NCI-H2196 (cell line): ENCODE results near the gene SCRN2.

Source experiments
- DNase-seq: peaks from one replicate; lab custom pipeline; 2025; ENCODE audit not compliant: unreplicated experiment; lab: John Stamatoyannopoulos, UW

SCRN2 gene

DNA sequence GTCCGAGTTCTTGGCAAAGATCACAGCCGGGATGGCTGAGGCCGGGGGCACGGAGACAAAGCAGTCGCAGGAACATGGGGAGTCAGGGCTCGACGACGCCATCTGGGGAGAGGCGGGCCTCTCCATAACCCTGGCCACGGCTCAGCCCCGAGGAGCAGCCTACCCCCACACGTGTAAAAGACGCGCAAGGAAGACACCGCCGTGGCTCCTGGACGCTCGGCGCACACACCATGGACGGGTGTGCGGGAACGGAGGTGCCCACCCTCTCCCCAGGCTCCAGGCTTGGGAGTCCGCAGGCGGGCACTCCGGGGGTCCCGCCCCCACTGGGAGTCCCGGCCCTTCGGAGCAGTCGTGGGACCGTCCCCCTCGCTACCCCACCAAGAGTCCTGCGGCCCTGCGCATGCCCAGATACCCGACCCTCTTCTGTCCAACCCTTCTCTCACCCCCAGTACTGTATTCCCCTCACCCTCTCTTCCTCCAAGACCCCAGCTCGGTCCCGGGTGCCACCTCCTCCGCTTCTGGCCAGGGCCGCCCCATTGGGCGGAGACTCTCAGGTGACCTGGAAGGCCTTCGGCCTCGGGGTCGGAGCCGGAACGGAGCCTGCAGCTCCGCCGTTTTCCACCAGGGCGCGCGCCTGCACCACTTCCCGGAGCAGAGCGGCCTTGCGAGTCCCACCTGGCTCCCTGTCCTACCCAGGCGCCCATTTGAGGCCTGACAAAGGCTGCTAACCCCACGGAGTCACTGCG lies at the start of gene SCRN2:
Gene SCRN2, minus strand, starts transcription at position 532 of the 746 bp plus-strand sequence. Its CDS starts 430 bp downstream, at position 102.
- DNase-seq: peak; percentile 93

GRCh38 chr17:47889734-47890529 lies 48.9 kb upstream of the SCRN2 start:
- DNase-seq: peak; percentile 85

GRCh38 chr17:47888293-47888692 lies 47.2 kb upstream of the SCRN2 start:
- DNase-seq: no peak

DNA sequence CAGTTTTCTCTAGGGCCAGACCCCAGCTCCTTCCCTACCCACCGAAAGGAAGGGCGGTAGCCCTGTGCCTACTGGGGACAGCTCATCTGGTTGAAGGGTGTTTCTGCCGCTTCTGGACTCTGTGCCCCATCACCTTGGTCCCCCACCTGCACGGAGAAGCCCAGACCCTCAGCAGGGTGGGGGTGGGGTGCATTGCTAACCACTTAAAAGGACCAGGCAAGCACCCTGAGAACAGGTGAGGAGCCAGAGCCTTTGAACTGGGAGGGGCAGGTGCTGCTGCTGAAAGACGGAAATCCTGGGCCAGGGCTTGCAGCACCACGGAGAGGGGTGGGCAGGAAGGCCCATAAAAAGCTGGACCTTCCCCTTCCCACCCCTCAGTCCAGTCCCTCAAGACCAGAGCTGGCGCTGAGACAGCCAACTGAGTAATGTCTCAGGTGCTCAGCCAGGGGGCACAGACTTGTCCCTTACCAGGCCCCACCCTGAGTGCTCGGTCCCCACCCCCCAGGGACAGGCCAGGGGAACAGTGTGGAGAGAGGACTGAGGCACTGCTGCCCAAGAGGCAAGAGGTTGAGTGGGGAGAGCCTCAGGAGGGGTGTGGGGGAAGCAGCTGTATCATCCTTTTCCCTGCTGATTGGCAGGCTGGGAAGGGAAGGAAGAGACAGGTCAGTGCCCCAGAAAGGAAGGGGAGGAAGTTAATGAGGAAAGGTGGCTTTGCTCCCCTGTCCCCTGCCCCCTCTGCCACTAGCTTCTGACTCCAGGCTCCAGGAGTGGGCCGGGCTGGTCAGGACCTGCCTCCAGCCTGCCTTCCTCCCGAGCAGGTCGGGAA lies 44.0 kb upstream of the SCRN2 start:
- DNase-seq: no peak

DNA sequence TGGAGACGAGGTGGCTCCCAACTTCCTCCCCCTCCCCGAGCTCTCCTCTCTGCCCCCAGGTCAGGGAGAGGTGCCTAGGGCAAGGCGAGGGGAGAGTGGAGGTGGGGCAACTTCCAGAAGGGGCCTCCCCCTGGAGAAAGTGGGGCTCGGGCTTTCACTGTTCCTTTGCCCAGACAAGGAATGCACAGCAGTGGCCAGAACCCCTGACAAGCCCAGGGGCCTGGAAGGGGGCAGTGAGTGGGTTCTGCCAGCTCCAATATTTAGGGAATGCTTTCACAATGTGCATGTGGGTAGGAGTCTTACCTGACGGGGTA lies 43.3 kb upstream of the SCRN2 start:
- no peak for DNase-seq

- no peak for DNase-seq
Observed at GRCh38 chr17:47883589-47884426, 42.7 kb upstream of the SCRN2 start.

DNA sequence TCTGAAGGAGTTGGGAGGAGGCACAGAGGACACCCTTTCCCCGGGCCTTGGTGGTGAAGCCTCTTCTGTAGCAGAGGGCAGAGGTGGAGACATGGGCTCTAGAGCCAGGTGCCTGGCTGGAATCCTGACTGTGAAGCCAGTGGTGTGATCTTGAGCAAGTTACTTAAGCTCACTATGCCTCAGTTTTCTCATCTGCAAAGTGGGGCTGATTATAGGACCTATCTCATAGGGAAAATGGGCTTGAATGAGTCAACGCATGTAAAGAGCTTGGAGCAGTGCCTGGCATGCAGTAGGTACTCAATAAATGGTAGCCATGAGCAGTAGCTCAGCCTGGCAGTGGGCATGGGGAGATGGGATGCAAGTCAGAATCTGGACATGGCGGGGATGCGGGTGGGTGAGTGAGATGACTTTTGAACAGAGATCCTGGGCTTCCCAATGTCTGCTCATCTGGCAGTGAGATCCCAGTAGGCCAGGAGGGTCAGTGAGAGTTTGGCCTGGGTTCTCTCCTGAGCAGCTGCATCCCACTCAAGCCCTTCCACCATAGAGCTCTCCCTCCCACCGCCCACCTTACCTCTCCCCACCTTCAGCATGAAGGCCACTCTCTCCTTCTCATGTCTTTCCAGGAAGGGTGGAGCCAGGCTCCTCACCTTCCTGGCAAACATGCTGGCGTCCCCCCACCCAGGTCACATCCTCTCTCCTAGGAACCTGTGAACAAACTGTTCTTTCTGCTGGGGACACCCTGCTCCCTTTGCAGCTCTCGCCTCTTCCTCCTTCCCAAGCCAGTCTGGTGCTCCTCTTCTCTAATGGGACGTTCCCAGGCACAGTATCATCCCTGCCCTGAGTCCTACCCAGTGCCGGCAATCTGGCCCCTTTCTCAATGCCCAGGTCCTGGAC lies 41.9 kb upstream of the SCRN2 start:
- DNase-seq: no peak

GRCh38 chr17:47882247-47882646 lies 41.2 kb upstream of the SCRN2 start:
- DNase-seq: no peak

GRCh38 chr17:47879776-47880454 lies 38.8 kb upstream of the SCRN2 start:
- DNase-seq: no peak

DNA sequence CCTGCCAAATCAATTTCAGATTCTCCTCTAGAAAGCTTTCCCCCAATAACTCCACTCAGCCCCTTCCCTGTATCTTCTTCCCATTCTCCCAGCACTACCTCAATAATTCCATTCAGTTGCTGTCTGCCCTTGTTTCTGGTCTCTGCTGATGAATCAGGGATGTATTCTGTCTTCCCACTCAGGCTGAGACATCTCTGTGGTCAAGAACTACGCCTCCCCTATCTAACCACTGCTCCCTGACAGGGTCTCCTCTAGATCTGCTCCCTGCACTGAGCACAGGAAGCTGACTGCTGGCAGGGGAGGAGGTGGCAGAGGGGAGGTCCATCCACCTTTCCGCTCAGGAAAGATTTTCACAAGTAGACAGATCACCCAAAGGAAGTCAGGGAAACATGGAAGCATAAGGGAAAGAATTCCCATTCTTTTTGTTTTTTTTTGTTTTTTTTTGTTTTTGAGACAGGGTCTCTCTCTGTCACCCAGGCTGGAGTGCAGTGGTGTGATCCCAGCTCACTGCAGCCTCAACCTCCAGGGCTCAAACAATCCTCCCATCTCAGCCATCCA lies 38.0 kb upstream of the SCRN2 start:
- DNase-seq: no peak

DNA sequence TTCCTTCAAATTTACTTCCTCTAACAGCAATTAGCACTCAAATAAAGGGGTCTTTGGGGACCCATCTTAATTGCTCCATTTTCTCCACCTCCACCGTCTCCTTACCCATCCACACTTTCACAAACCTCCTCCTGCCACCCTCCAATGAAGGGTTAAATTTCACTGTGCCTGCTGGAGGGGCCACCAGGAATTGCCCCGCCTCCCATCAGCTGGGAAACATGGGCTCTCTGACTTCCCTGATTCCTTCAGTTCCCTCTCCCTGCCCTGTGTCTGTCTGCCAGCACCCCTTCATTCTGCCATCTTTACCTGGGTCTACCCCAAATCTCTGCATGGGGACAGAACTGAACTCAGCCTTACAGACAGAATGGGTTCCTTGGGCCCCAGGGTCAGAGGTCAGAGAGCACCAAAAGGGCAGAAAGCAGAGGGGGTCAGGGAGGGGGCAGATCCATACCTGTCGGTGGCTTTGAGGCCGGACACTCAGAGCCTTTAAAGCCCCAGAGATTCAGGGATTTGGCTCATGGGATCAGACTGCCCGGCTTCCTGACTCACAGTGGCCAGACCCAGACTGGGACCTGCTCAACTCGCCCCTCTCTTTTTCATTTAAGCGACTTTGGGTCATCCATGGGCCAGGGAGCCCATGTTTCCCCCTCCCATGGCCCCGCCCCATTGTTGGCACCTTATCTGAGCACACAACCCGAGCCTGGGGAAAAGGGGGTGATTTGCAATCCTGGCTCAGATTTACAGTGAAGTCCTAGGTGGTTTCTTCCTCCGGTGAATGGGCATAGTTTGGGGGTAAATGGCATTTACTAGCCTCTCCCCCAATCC lies 37.3 kb upstream of the SCRN2 start:
- no peak for DNase-seq

GRCh38 chr17:47877368-47878034 lies 36.4 kb upstream of the SCRN2 start:
- DNase-seq: no peak

- DNase-seq: no peak
Observed at GRCh38 chr17:47875011-47875985, 34.2 kb upstream of the SCRN2 start.

- no peak for DNase-seq
Observed at GRCh38 chr17:47873200-47874090, 32.4 kb upstream of the SCRN2 start.

DNA sequence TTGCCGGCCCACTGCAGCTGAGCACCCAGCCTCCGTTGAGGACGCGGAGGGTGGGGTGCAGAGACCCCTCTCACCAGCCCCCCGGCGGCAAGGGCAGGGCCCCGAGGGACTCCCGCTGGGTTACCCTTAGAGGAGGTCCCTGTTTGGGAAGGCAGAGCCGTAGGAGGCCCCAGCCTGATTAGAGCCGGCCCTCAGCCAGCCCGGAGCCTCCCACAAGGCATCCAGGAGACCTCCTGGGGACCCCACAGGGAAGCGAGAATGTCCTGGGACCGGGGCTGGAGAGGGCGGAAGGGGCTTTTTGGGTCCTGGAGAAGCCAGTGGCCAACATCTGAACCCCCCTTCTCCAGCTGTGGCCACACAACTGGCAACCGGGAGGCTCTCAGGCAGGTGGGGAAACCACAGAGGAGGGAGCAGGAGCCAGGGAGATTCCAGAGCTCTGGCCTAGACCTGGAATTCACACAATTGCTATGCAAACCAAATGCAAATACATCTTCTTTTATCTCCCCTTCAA lies 31.6 kb upstream of the SCRN2 start:
- DNase-seq: no peak
